HepG2 (cell line): ENCODE results near the gene LCA5. TPM values are rescaled to one million over a fixed set of nuclear protein-coding genes. Genes with fewer than 3 reads are reported as not detected.

ENCODE experiments used
- ETV5 ChIP-seq: IDR thresholded peaks from 2 replicates; pipeline ENCODE4 v1.6.1; 2018; ENCODE audit warnings: missing biosample characterization, missing genetic modification reagents, inconsistent platforms, borderline replicate concordance
- FOXP1 ChIP-seq, 2 experiments: fragments of 450-650 bp in 1 of 2; IDR thresholded peaks; 2 replicates each; pipeline ENCODE4 v1.6.1; 2017 to 2018; ENCODE audit warnings: antibody characterized with exemption in 1 of 2
- HDAC2 ChIP-seq: sonication (generic); formaldehyde crosslinking; IDR thresholded peaks from 2 replicates; pipeline ENCODE4 v1.4.0; 2020; ENCODE audit warnings: missing genetic modification reagents
- JUND ChIP-seq: sonication (generic); formaldehyde crosslinking; IDR thresholded peaks from 2 replicates; pipeline ENCODE4 v1.8.0; 2022; ENCODE audit warnings: mild to moderate bottlenecking, missing genetic modification reagents
- NCOR1 ChIP-seq: fragments of 200-600 bp; sonication (generic); IDR thresholded peaks from 2 replicates; pipeline ENCODE4 v1.7.0; 2017; ENCODE audit warnings: antibody characterized with exemption, low read length, borderline replicate concordance
- ONECUT2 ChIP-seq: sonication (generic); formaldehyde crosslinking; IDR thresholded peaks from 2 replicates; pipeline ENCODE4 v1.4.0; 2020; ENCODE audit warnings: missing genetic modification reagents
- PCBP2 ChIP-seq: fragments of 200-400 bp; formaldehyde crosslinking; optimal IDR thresholded peaks from 2 replicates; pipeline ENCODE3; 2018; ENCODE audit warnings: low read length, low read depth; ENCODE audit not compliant: poor library complexity, severe bottlenecking
- PRPF4 ChIP-seq: fragments of 200-400 bp; formaldehyde crosslinking; IDR thresholded peaks from 2 replicates; pipeline ENCODE4 v1.6.1; 2016; ENCODE audit warnings: low read length, low read depth; ENCODE audit not compliant: poor library complexity, severe bottlenecking
- ZKSCAN8 ChIP-seq: IDR thresholded peaks from 2 replicates; pipeline ENCODE4 v1.6.1; 2016; ENCODE audit warnings: borderline replicate concordance, missing genetic modification reagents, missing compliant biosample characterization
- ZNF138 ChIP-seq: sonication (generic); formaldehyde crosslinking; IDR thresholded peaks from 2 replicates; pipeline ENCODE4 v1.5.0; 2020; ENCODE audit warnings: mild to moderate bottlenecking, low read depth, missing genetic modification reagents
- ZNF367 ChIP-seq: sonication (generic); formaldehyde crosslinking; IDR thresholded peaks from 2 replicates; pipeline ENCODE4 v1.4.0; 2020; ENCODE audit warnings: missing genetic modification reagents, borderline replicate concordance
- ZNF614 ChIP-seq: IDR thresholded peaks from 2 replicates; pipeline ENCODE4 v1.6.1; 2018; ENCODE audit warnings: missing biosample characterization, missing genetic modification reagents, inconsistent platforms, borderline replicate concordance
- ZNF720 ChIP-seq: sonication (generic); formaldehyde crosslinking; IDR thresholded peaks from 2 replicates; pipeline ENCODE4 v1.4.0; 2020; ENCODE audit warnings: missing genetic modification reagents
- polyA plus RNA-seq, 8 experiments: library from polyadenylated mRNA; depleted of rRNA in 3 of 8; stranded (reverse) in 7 of 8; unstranded in 1 of 8; fragments of >200 nt; fragmentation: Illumina TruSeq in 4 of 8; extraction: Trizol in 4 of 8; gene quantifications; 2 replicates each; pipeline versions ENCODE4 v1.2.1 to v1.2.3, GENCODE V29; 2011 to 2016; ENCODE audit warnings: low read depth in 4 of 8, missing spikeins in 1 of 8, mixed read lengths in 1 of 8; ENCODE audit not compliant: insufficient read depth in 1 of 8
- total RNA-seq, 5 experiments: library from RNA; depleted of rRNA; stranded (reverse); fragments of >200 nt; fragmentation: Illumina TruSeq; extraction: Trizol; gene quantifications; 2 replicates each; pipeline ENCODE4 v1.2.3, GENCODE V29; 2016; ENCODE audit warnings: low read depth in 1 of 5
- TF ChIP-seq, protein P1 (sequence below): sonication (generic); formaldehyde crosslinking; IDR thresholded peaks from 2 replicates; pipeline ENCODE4 v1.4.0; 2020; ENCODE audit warnings: missing genetic modification reagents, borderline replicate concordance
- TF ChIP-seq, protein P2 (sequence below), 2 experiments: fragments of 450-650 bp in 1 of 2; sonication (generic) in 1 of 2; formaldehyde crosslinking in 1 of 2; IDR thresholded peaks; 2 replicates each; pipeline versions ENCODE4 v1.6.1 to v1.8.0; 2016 to 2022; ENCODE audit warnings: antibody characterized with exemption in 1 of 2, mild to moderate bottlenecking in 1 of 2, missing genetic modification reagents in 1 of 2
- TF ChIP-seq, protein P3 (sequence below): IDR thresholded peaks from 2 replicates; pipeline ENCODE4 v1.6.1; 2016; ENCODE audit warnings: control low read depth
- TF ChIP-seq, protein P4 (sequence below): sonication (generic); formaldehyde crosslinking; IDR thresholded peaks from 2 replicates; pipeline ENCODE4 v1.8.1; 2023; ENCODE audit warnings: mild to moderate bottlenecking, missing genetic modification reagents

Gene LCA5
- total and polyA plus RNA-seq, 2 of the 13 experiments (the other 11 are each of a cell fraction or from before 2014, with no cell fraction given), result 0.84 to 4.6 TPM

DNA sequence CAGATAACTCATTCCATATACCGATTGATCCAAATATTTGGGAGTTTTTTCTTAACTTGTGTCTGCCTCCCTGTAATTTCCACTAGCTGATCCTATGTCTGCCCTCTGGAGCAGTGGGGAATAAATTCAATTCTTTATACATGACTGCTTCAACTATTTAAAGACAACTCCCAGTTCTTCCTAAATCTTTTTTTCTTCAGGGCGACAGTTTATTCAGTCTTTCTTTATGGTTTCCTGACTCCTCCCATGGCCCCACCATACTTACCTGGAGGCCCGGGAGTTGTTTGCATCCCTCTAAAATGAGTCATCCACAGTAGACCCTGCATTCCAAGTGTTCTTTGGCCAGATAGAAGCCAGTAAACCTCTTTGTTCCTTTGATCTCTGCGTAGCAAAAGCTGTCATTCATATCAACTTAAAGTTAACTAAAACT, 73.6 kb downstream of the LCA5 start (continued):
- TF ChIP-seq, protein P1, sequence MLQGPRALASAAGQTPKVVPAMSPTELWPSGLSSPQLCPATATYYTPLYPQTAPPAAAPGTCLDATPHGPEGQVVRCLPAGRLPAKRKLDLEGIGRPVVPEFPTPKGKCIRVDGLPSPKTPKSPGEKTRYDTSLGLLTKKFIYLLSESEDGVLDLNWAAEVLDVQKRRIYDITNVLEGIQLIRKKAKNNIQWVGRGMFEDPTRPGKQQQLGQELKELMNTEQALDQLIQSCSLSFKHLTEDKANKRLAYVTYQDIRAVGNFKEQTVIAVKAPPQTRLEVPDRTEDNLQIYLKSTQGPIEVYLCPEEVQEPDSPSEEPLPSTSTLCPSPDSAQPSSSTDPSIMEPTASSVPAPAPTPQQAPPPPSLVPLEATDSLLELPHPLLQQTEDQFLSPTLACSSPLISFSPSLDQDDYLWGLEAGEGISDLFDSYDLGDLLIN (CRISPR knock-in tag), result no peak
- TF ChIP-seq ZKSCAN8 (no peak), ONECUT2 (no peak), ZNF720 (CRISPR knock-in tag) (no peak), ZNF614 (0 out of 2 replicates have a peak, but pooled peaks have one; percentile 28), HDAC2 (peak; percentile 40; the same call in 1 of the 2 replicates), ZNF367 (no peak), FOXP1 (IDR thresholded peaks at IDR 0.05) (no peak), FOXP1 (CRISPR knock-in tag; IDR thresholded peaks at IDR 0.05) (peak; percentile 47), JUND (CRISPR knock-in tag) (peak; percentile 83), PRPF4 (no peak), NCOR1 (no peak), PCBP2 (no peak), ETV5 (CRISPR knock-in tag) (no peak), ZNF138 (CRISPR knock-in tag) (no peak)
- TF ChIP-seq, protein P2, sequence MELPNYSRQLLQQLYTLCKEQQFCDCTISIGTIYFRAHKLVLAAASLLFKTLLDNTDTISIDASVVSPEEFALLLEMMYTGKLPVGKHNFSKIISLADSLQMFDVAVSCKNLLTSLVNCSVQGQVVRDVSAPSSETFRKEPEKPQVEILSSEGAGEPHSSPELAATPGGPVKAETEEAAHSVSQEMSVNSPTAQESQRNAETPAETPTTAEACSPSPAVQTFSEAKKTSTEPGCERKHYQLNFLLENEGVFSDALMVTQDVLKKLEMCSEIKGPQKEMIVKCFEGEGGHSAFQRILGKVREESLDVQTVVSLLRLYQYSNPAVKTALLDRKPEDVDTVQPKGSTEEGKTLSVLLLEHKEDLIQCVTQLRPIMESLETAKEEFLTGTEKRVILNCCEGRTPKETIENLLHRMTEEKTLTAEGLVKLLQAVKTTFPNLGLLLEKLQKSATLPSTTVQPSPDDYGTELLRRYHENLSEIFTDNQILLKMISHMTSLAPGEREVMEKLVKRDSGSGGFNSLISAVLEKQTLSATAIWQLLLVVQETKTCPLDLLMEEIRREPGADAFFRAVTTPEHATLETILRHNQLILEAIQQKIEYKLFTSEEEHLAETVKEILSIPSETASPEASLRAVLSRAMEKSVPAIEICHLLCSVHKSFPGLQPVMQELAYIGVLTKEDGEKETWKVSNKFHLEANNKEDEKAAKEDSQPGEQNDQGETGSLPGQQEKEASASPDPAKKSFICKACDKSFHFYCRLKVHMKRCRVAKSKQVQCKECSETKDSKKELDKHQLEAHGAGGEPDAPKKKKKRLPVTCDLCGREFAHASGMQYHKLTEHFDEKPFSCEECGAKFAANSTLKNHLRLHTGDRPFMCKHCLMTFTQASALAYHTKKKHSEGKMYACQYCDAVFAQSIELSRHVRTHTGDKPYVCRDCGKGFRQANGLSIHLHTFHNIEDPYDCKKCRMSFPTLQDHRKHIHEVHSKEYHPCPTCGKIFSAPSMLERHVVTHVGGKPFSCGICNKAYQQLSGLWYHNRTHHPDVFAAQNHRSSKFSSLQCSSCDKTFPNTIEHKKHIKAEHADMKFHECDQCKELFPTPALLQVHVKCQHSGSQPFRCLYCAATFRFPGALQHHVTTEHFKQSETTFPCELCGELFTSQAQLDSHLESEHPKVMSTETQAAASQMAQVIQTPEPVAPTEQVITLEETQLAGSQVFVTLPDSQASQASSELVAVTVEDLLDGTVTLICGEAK (IDR thresholded peaks at IDR 0.05), result no peak
- TF ChIP-seq, protein P2 (CRISPR knock-in tag; IDR thresholded peaks at IDR 0.05), result no peak
- TF ChIP-seq, protein P3, sequence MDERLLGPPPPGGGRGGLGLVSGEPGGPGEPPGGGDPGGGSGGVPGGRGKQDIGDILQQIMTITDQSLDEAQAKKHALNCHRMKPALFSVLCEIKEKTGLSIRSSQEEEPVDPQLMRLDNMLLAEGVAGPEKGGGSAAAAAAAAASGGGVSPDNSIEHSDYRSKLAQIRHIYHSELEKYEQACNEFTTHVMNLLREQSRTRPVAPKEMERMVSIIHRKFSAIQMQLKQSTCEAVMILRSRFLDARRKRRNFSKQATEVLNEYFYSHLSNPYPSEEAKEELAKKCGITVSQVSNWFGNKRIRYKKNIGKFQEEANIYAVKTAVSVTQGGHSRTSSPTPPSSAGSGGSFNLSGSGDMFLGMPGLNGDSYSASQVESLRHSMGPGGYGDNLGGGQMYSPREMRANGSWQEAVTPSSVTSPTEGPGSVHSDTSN (CRISPR knock-in tag), result 0 out of 2 replicates have a peak, but pooled peaks have one; percentile 31
- TF ChIP-seq, protein P4, sequence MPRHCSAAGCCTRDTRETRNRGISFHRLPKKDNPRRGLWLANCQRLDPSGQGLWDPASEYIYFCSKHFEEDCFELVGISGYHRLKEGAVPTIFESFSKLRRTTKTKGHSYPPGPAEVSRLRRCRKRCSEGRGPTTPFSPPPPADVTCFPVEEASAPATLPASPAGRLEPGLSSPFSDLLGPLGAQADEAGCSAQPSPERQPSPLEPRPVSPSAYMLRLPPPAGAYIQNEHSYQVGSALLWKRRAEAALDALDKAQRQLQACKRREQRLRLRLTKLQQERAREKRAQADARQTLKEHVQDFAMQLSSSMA (CRISPR knock-in tag), result no peak
